Measurements from ENCODE around the gene EIPR1.

- no peak for TF ChIP-seq CTCF (IDR thresholded peaks at IDR 0.05)
- no peak for TF ChIP-seq POLR2A (IDR thresholded peaks at IDR 0.05)
Measured at GRCh38 chr2:3238951-3239841, 138.4 kb downstream of the EIPR1 start.
